ENCODE results near the gene UBA6.

Gene UBA6

GRCh38 chr4:67604749-67605148 lies 96.2 kb downstream of the UBA6 start:
- H3K27me3 ChIP-seq (ENCODE audit: control insufficient read depth in 1 of 2, insufficient read depth in 1 of 2, low read length in 2 of 2) = no peaks in the 10 kb centered on the region
- H3K9ac ChIP-seq (ENCODE audit: low read length) = no peak overlapping the region
- no peak overlapping the region for H2AK5ac ChIP-seq (ENCODE audit: low read length, severe bottlenecking)
- no peak overlapping the region for H4K91ac ChIP-seq (ENCODE audit: low read length)
- no peak overlapping the region for H3K14ac ChIP-seq (ENCODE audit: low read length in 2 of 2)
- H3K27ac ChIP-seq (ENCODE audit: low read length, poor library complexity, severe bottlenecking) = no peak overlapping the region
- no peak overlapping the region for H2BK120ac ChIP-seq (ENCODE audit: low read depth, low read length)
- no peak overlapping the region for H3K23ac ChIP-seq (ENCODE audit: low read length in 2 of 2)
- no peak overlapping the region for H2BK15ac ChIP-seq (ENCODE audit: low read depth, poor library complexity, severe bottlenecking)
- WGBS = 50% methylated on average over 1 of the region's 3 CpGs
- H3K9me3 ChIP-seq (ENCODE audit: control insufficient read depth, low read length) = peaks cover 9% of the 10 kb centered on the region
- H2BK12ac ChIP-seq (ENCODE audit: low read length in 2 of 2) = no peak overlapping the region
- no peaks in the 10 kb centered on the region for H3K36me3 ChIP-seq (ENCODE audit: control insufficient read depth in 1 of 2, insufficient read depth in 2 of 2, low read depth in 1 of 2, low read length in 2 of 2)
- no peak for DNase-seq
- H4K8ac ChIP-seq (ENCODE audit: low read length) = no peak overlapping the region
- no peak overlapping the region for H3K18ac ChIP-seq (ENCODE audit: low read depth in 1 of 2, low read length in 2 of 2)
- no peak overlapping the region for H3K4me2 ChIP-seq (ENCODE audit: low read length, poor library complexity, severe bottlenecking)
- H3K4me1 ChIP-seq (ENCODE audit: control insufficient read depth, insufficient read depth, low read depth, low read length) = no peaks in the 10 kb centered on the region
- no peak overlapping the region for H2BK5ac ChIP-seq (ENCODE audit: low read depth, low read length, poor library complexity, severe bottlenecking)
- no peak overlapping the region for H3K4me3 ChIP-seq (ENCODE audit: insufficient read depth in 1 of 2, low read depth in 1 of 2, low read length in 2 of 2)
- no peaks in the 10 kb centered on the region for H3K79me1 ChIP-seq (replicated peaks; ENCODE audit: low read length, poor library complexity, severe bottlenecking)
- H3K4ac ChIP-seq (ENCODE audit: low read depth in 1 of 2, low read length in 2 of 2) = no peak overlapping the region
- H2AFZ ChIP-seq (ENCODE audit: low read depth, low read length) = no peak overlapping the region

GRCh38 chr4:67604029-67604381 lies 97.0 kb downstream of the UBA6 start:
- no peak overlapping the region for H3K27ac ChIP-seq (ENCODE audit: low read length, poor library complexity, severe bottlenecking)
- no peak overlapping the region for H3K4me2 ChIP-seq (ENCODE audit: low read length, poor library complexity, severe bottlenecking)
- H3K36me3 ChIP-seq (ENCODE audit: control insufficient read depth in 1 of 2, insufficient read depth in 2 of 2, low read depth in 1 of 2, low read length in 2 of 2) = no peaks in the 10 kb centered on the region
- H4K8ac ChIP-seq (ENCODE audit: low read length) = no peak overlapping the region
- no peak overlapping the region for H3K18ac ChIP-seq (ENCODE audit: low read depth in 1 of 2, low read length in 2 of 2)
- H3K23ac ChIP-seq (ENCODE audit: low read length in 2 of 2) = no peak overlapping the region
- H3K79me1 ChIP-seq (replicated peaks; ENCODE audit: low read length, poor library complexity, severe bottlenecking) = no peaks in the 10 kb centered on the region
- H2BK120ac ChIP-seq (ENCODE audit: low read depth, low read length) = no peak overlapping the region
- H3K4ac ChIP-seq (ENCODE audit: low read depth in 1 of 2, low read length in 2 of 2) = no peak overlapping the region
- no peak overlapping the region for H3K14ac ChIP-seq (ENCODE audit: low read length in 2 of 2)
- H3K4me1 ChIP-seq (ENCODE audit: control insufficient read depth, insufficient read depth, low read depth, low read length) = no peaks in the 10 kb centered on the region
- no peak overlapping the region for H3K9ac ChIP-seq (ENCODE audit: low read length)
- no peak overlapping the region for H4K91ac ChIP-seq (ENCODE audit: low read length)
- no peak overlapping the region for H2BK15ac ChIP-seq (ENCODE audit: low read depth, poor library complexity, severe bottlenecking)
- no peak overlapping the region for H2AK5ac ChIP-seq (ENCODE audit: low read length, severe bottlenecking)
- no peak overlapping the region for H2AFZ ChIP-seq (ENCODE audit: low read depth, low read length)
- no peak overlapping the region for H2BK12ac ChIP-seq (ENCODE audit: low read length in 2 of 2)
- no peak for DNase-seq
- H3K27me3 ChIP-seq (ENCODE audit: control insufficient read depth in 1 of 2, insufficient read depth in 1 of 2, low read length in 2 of 2) = no peaks in the 10 kb centered on the region
- no peak overlapping the region for H3K4me3 ChIP-seq (ENCODE audit: insufficient read depth in 1 of 2, low read depth in 1 of 2, low read length in 2 of 2)
- H2BK5ac ChIP-seq (ENCODE audit: low read depth, low read length, poor library complexity, severe bottlenecking) = no peak overlapping the region
- peaks cover 10% of the 10 kb centered on the region for H3K9me3 ChIP-seq (ENCODE audit: control insufficient read depth, low read length)
- 100% methylated on average over 2 of the region's 2 CpGs for WGBS

- H3K4me3 ChIP-seq (ENCODE audit: insufficient read depth in 1 of 2, low read depth in 1 of 2, low read length in 2 of 2) = no peak overlapping the region
- no peak overlapping the region for H3K23ac ChIP-seq (ENCODE audit: low read length in 2 of 2)
- no peak overlapping the region for H3K4me2 ChIP-seq (ENCODE audit: low read length, poor library complexity, severe bottlenecking)
- peaks cover 15% of the 10 kb centered on the region for H3K9me3 ChIP-seq (ENCODE audit: control insufficient read depth, low read length)
- H2BK120ac ChIP-seq (ENCODE audit: low read depth, low read length) = no peak overlapping the region
- H3K18ac ChIP-seq (ENCODE audit: low read depth in 1 of 2, low read length in 2 of 2) = no peak overlapping the region
- no peak overlapping the region for H3K9ac ChIP-seq (ENCODE audit: low read length)
- no peaks in the 10 kb centered on the region for H3K79me1 ChIP-seq (replicated peaks; ENCODE audit: low read length, poor library complexity, severe bottlenecking)
- H2BK15ac ChIP-seq (ENCODE audit: low read depth, poor library complexity, severe bottlenecking) = no peak overlapping the region
- WGBS = 87% methylated on average over 2 of the region's 2 CpGs
- H2AFZ ChIP-seq (ENCODE audit: low read depth, low read length) = peak overlapping the region; percentile 5
- no peak overlapping the region for H3K27ac ChIP-seq (ENCODE audit: low read length, poor library complexity, severe bottlenecking)
- no peak overlapping the region for H2BK12ac ChIP-seq (ENCODE audit: low read length in 2 of 2)
- H3K4me1 ChIP-seq (ENCODE audit: control insufficient read depth, insufficient read depth, low read depth, low read length) = no peaks in the 10 kb centered on the region
- H4K91ac ChIP-seq (ENCODE audit: low read length) = no peak overlapping the region
- H2BK5ac ChIP-seq (ENCODE audit: low read depth, low read length, poor library complexity, severe bottlenecking) = no peak overlapping the region
- H3K27me3 ChIP-seq (ENCODE audit: control insufficient read depth in 1 of 2, insufficient read depth in 1 of 2, low read length in 2 of 2) = no peaks in the 10 kb centered on the region
- H3K14ac ChIP-seq (ENCODE audit: low read length in 2 of 2) = no peak overlapping the region
- H4K8ac ChIP-seq (ENCODE audit: low read length) = no peak overlapping the region
- DNase-seq = no peak
- no peak overlapping the region for H3K4ac ChIP-seq (ENCODE audit: low read depth in 1 of 2, low read length in 2 of 2)
- no peaks in the 10 kb centered on the region for H3K36me3 ChIP-seq (ENCODE audit: control insufficient read depth in 1 of 2, insufficient read depth in 2 of 2, low read depth in 1 of 2, low read length in 2 of 2)
- no peak overlapping the region for H2AK5ac ChIP-seq (ENCODE audit: low read length, severe bottlenecking)
These were observed 97.5 kb downstream of the UBA6 start for GRCh38 chr4:67603310-67604028.

- Histone ChIP-seq H3K4me1 (ENCODE audit: control insufficient read depth, insufficient read depth, low read depth, low read length) (no peaks in the 10 kb centered on the region), H3K23ac (ENCODE audit: low read length in 2 of 2) (no peak overlapping the region), H3K27me3 (ENCODE audit: control insufficient read depth in 1 of 2, insufficient read depth in 1 of 2, low read length in 2 of 2) (peaks cover 0 to 3% of the 10 kb centered on the region in 2 experiments), H3K79me1 (replicated peaks; ENCODE audit: low read length, poor library complexity, severe bottlenecking) (no peaks in the 10 kb centered on the region), H3K4me3 (ENCODE audit: insufficient read depth in 1 of 2, low read depth in 1 of 2, low read length in 2 of 2) (peak overlapping the region in 1 of 2 experiments; percentile 27), H2AFZ (ENCODE audit: low read depth, low read length) (no peak overlapping the region), H3K27ac (ENCODE audit: low read length, poor library complexity, severe bottlenecking) (no peak overlapping the region), H4K8ac (ENCODE audit: low read length) (no peak overlapping the region), H2AK5ac (ENCODE audit: low read length, severe bottlenecking) (no peak overlapping the region), H3K9me3 (ENCODE audit: control insufficient read depth, low read length) (peaks cover 2% of the 10 kb centered on the region), H3K9ac (ENCODE audit: low read length) (peak overlapping the region; percentile 50), H3K4ac (ENCODE audit: low read depth in 1 of 2, low read length in 2 of 2) (no peak overlapping the region), H2BK120ac (ENCODE audit: low read depth, low read length) (no peak overlapping the region), H2BK15ac (ENCODE audit: low read depth, poor library complexity, severe bottlenecking) (no peak overlapping the region), H2BK5ac (ENCODE audit: low read depth, low read length, poor library complexity, severe bottlenecking) (no peak overlapping the region), H3K14ac (ENCODE audit: low read length in 2 of 2) (no peak overlapping the region), H4K91ac (ENCODE audit: low read length) (no peak overlapping the region), H3K36me3 (ENCODE audit: control insufficient read depth in 1 of 2, insufficient read depth in 2 of 2, low read depth in 1 of 2, low read length in 2 of 2) (no peaks in the 10 kb centered on the region), H3K4me2 (ENCODE audit: low read length, poor library complexity, severe bottlenecking) (no peak overlapping the region), H2BK12ac (ENCODE audit: low read length in 2 of 2) (no peak overlapping the region), H3K18ac (ENCODE audit: low read depth in 1 of 2, low read length in 2 of 2) (no peak overlapping the region)
- WGBS = 87% methylated on average over 2 of the region's 2 CpGs
- DNase-seq = no peak
These were observed 107.2 kb downstream of the UBA6 start for GRCh38 chr4:67593741-67594175.
